ENCODE results near the gene EHMT1.

Gene EHMT1

DNA sequence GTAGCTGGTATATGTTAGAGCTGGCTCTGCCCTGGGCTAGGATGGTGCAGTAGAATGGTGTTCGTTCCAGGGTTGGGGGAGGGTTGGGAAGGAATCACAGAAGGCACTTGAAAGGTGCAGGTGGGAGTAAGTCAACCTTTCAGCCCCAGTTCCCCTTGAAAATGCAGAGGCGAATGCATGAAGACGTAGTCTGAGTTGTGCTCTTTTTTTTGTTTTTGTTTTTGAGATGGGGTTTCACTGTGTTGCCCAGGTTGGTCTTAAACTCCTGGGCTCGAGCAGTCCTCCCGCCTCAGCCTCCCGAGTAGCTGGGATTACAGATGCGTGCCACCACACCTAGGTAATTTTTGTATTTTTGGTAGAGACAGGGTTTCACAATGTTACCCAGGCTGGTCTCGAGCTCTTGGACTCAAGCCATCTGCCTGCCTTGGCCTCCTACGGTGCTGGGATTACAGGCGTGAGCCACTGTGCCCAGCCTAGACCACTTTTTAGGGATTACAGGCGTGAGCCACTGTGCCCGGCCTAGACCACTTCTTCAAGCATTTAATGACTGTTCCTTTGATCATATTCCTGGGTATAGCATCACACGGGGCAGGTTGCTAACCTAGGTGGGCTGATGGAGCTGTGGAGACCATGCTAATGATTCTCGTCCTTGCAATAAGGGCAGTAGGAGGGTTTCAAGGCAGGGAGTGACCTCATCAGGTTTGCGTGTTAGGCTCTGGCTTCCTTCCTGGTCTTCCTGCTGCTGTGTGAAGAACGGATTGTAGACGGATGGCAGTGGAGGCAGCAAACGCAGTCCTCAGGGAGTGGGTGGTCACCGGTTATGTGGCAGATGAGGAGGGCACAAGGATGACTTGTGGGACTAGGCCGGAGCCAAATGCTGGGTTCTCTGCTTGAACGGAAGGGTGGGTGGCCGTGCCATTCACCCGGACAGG is 13.7 kb downstream of the EHMT1 start:
- H3F3A ChIP-seq (ENCODE audit: insufficient read depth): peaks cover 4% of the 10 kb centered on the region; the same call in 1 of the 2 replicates
- H4K20me1 ChIP-seq (ENCODE audit: low read depth, low read length): no peaks in the 10 kb centered on the region
- no peaks in the 10 kb centered on the region for H3K36me3 ChIP-seq (ENCODE audit: low read length)
- peaks cover 89% of the 10 kb centered on the region for H3K79me2 ChIP-seq (ENCODE audit: insufficient read depth, low read length)
- H3K4me2 ChIP-seq (ENCODE audit: low read depth, low read length, poor library complexity, severe bottlenecking): no peak overlapping the region
- H3K9me2 ChIP-seq (replicated peaks; ENCODE audit: insufficient read depth, low read length): no peaks in the 10 kb centered on the region
- no peak overlapping the region for H3K9ac ChIP-seq (ENCODE audit: low read length)
- H3K27ac ChIP-seq (ENCODE audit: low read depth, low read length): no peak overlapping the region
- H3K9me3 ChIP-seq (ENCODE audit: insufficient read depth, low read length): no peaks in the 10 kb centered on the region
- TF ChIP-seq CTCF (IDR thresholded peaks at IDR 0.05; ENCODE audit: insufficient read depth, low read length, poor library complexity, severe bottlenecking): no peak
- TF ChIP-seq EZH2phosphoT487 (conservative IDR thresholded peaks at IDR 0.05; ENCODE audit: low read length): no peak
- no peak overlapping the region for H2AFZ ChIP-seq (ENCODE audit: low read depth, low read length, severe bottlenecking)
- H3K27me3 ChIP-seq (ENCODE audit: low read length): no peaks in the 10 kb centered on the region
- H3K4me3 ChIP-seq (ENCODE audit: insufficient read depth, low read length, poor library complexity, severe bottlenecking): no peak overlapping the region

GRCh38 chr9:137634016-137634415 is 15.2 kb downstream of the EHMT1 start:
- H3K9me2 ChIP-seq (replicated peaks; ENCODE audit: insufficient read depth, low read length): no peaks in the 10 kb centered on the region
- no peak overlapping the region for H2AFZ ChIP-seq (ENCODE audit: low read depth, low read length, severe bottlenecking)
- H3K4me2 ChIP-seq (ENCODE audit: low read depth, low read length, poor library complexity, severe bottlenecking): no peak overlapping the region
- no peak for TF ChIP-seq EZH2phosphoT487 (conservative IDR thresholded peaks at IDR 0.05; ENCODE audit: low read length)
- no peak overlapping the region for H3K27ac ChIP-seq (ENCODE audit: low read depth, low read length)
- no peaks in the 10 kb centered on the region for H3K36me3 ChIP-seq (ENCODE audit: low read length)
- no peaks in the 10 kb centered on the region for H3K9me3 ChIP-seq (ENCODE audit: insufficient read depth, low read length)
- H3K79me2 ChIP-seq (ENCODE audit: insufficient read depth, low read length): peaks cover 89% of the 10 kb centered on the region
- H3K9ac ChIP-seq (ENCODE audit: low read length): no peak overlapping the region
- H3F3A ChIP-seq (ENCODE audit: insufficient read depth): peaks cover 4% of the 10 kb centered on the region; the same call in 1 of the 2 replicates
- H4K20me1 ChIP-seq (ENCODE audit: low read depth, low read length): no peaks in the 10 kb centered on the region
- H3K4me3 ChIP-seq (ENCODE audit: insufficient read depth, low read length, poor library complexity, severe bottlenecking): no peak overlapping the region
- H3K27me3 ChIP-seq (ENCODE audit: low read length): no peaks in the 10 kb centered on the region

GRCh38 chr9:137638680-137639079 is 19.9 kb downstream of the EHMT1 start:
- Histone ChIP-seq H2AFZ (ENCODE audit: low read depth, low read length, severe bottlenecking) (no peak overlapping the region), H3F3A (ENCODE audit: insufficient read depth) (peaks cover 8% of the 10 kb centered on the region; the same call in 1 of the 2 replicates), H3K79me2 (ENCODE audit: insufficient read depth, low read length) (peaks cover 90% of the 10 kb centered on the region), H3K27ac (ENCODE audit: low read depth, low read length) (no peak overlapping the region), H3K4me2 (ENCODE audit: low read depth, low read length, poor library complexity, severe bottlenecking) (peak overlapping the region; percentile 74), H3K9me2 (replicated peaks; ENCODE audit: insufficient read depth, low read length) (no peaks in the 10 kb centered on the region), H3K27me3 (ENCODE audit: low read length) (no peaks in the 10 kb centered on the region), H3K9me3 (ENCODE audit: insufficient read depth, low read length) (no peaks in the 10 kb centered on the region), H4K20me1 (ENCODE audit: low read depth, low read length) (no peaks in the 10 kb centered on the region), H3K36me3 (ENCODE audit: low read length) (no peaks in the 10 kb centered on the region), H3K4me3 (ENCODE audit: insufficient read depth, low read length, poor library complexity, severe bottlenecking) (peak overlapping the region; percentile 15), H3K9ac (ENCODE audit: low read length) (peak overlapping the region; percentile 22; the same call in 1 of the 2 replicates)
- no peak for TF ChIP-seq EZH2phosphoT487 (conservative IDR thresholded peaks at IDR 0.05; ENCODE audit: low read length)
- no peak for TF ChIP-seq CTCF (IDR thresholded peaks at IDR 0.05; ENCODE audit: insufficient read depth, low read length, poor library complexity, severe bottlenecking)

Measured in SU-DHL-6 (cell line).